Smooth muscle cell of bladder (primary cell): ENCODE measurements around the gene CASKIN1. TPM values are rescaled to one million over a fixed set of nuclear protein-coding genes. Genes with fewer than 3 reads are reported as not detected.

ENCODE experiments used
- total RNA-seq: library from RNA; depleted of rRNA; stranded (reverse); fragments of >200 nt; gene quantifications from 2 replicates; pipeline ENCODE4 v1.2.3, GENCODE V29; 2014

CASKIN1 gene
- 0.14 and 0.37 TPM in 2 replicates for total RNA-seq

GRCh38 chr16:2196162-2196980, at the start of gene CASKIN1:
TSS of gene CASKIN1 (minus strand) at chr16:2196605. CDS start at chr16:2196432, 173 bp downstream.

GRCh38 chr16:2236337-2237101, 40.1 kb upstream of the CASKIN1 start, which contains the start of gene DNASE1L2:
TSS of gene DNASE1L2 (plus strand) at chr16:2236444. CDS start at chr16:2236817, 373 bp downstream.

GRCh38 chr16:2223221-2223941, 27.0 kb upstream of the CASKIN1 start, which contains the start of gene E4F1:
TSS of gene E4F1 (plus strand) at chr16:2223591. CDS start at chr16:2223614, 23 bp downstream.

GRCh38 chr16:2214719-2214968, 18.2 kb upstream of the CASKIN1 start, which contains the start of gene PGP:
TSS of gene PGP (minus strand) at chr16:2214840. CDS start at chr16:2214777, 63 bp downstream.

GRCh38 chr16:2210386-2211365, 14.3 kb upstream of the CASKIN1 start, which contains the start of gene BRICD5:
TSS of gene BRICD5 (minus strand) at chr16:2210863. CDS start at chr16:2210833, 30 bp downstream.

GRCh38 chr16:2205104-2205966, 8.9 kb upstream of the CASKIN1 start, which contains the start of gene MLST8:
TSS of gene MLST8 (plus strand) at chr16:2205454. CDS start at chr16:2206086, 632 bp downstream.

GRCh38 chr16:2155091-2155950, 41.1 kb downstream of the CASKIN1 start, which contains the start of gene TRAF7:
TSS of gene TRAF7 (plus strand) at chr16:2155782. CDS start at chr16:2163921, 8,139 bp downstream.

GRCh38 chr16:2147981-2148671, 48.3 kb downstream of the CASKIN1 start, which contains the start of gene RAB26:
TSS of gene RAB26 (plus strand) at chr16:2148625. CDS start at chr16:2148784, 159 bp downstream.

GRCh38 chr16:2135770-2136490, 60.5 kb downstream of the CASKIN1 start, which contains the start of gene PKD1:
TSS of gene PKD1 (minus strand) at chr16:2135898. CDS start at chr16:2135689, 209 bp downstream.

Other genes starting within 250 kb of the CASKIN1 start
- not detected in 2 replicates for gene RPL3L, start 241.9 kb downstream of the CASKIN1 start, total RNA-seq
- gene NDUFB10, start 237.1 kb downstream of the CASKIN1 start, total RNA-seq, result 194 and 232 TPM in 2 replicates
- 3,442 and 3,638 TPM in 2 replicates for gene RPS2, start 231.8 kb downstream of the CASKIN1 start, total RNA-seq
- gene RNF151, start 229.7 kb downstream of the CASKIN1 start, total RNA-seq, result not detected in 2 replicates
- gene TBL3, start 224.6 kb downstream of the CASKIN1 start, total RNA-seq, result 27.9 and 34.6 TPM in 2 replicates
- gene NOXO1, start 215.1 kb downstream of the CASKIN1 start, total RNA-seq, result 0.14 TPM in 1 of 2 replicates, not detected in the other
- gene GFER, start 212.4 kb downstream of the CASKIN1 start, total RNA-seq, result 10.1 and 11.5 TPM in 2 replicates
- gene SYNGR3, start 206.6 kb downstream of the CASKIN1 start, total RNA-seq, result 2.4 and 3.3 TPM in 2 replicates
- 11.4 and 11.8 TPM in 2 replicates for gene ZNF598, start 186.8 kb downstream of the CASKIN1 start, total RNA-seq
- 0.18 and 0.43 TPM in 2 replicates for gene NPW, start 176.8 kb downstream of the CASKIN1 start, total RNA-seq
- gene NHERF2, start 169.7 kb downstream of the CASKIN1 start, total RNA-seq, result 27.0 and 28.1 TPM in 2 replicates
- 33.8 and 40.0 TPM in 2 replicates for gene NTHL1, start 148.8 kb downstream of the CASKIN1 start, total RNA-seq
- gene TSC2, start 148.6 kb downstream of the CASKIN1 start, total RNA-seq, result 37.8 and 59.7 TPM in 2 replicates
- gene PKD1, start 60.7 kb downstream of the CASKIN1 start, total RNA-seq, result 91.0 and 116 TPM in 2 replicates
- 0.71 and 1.6 TPM in 2 replicates for gene RAB26, start 48.0 kb downstream of the CASKIN1 start, total RNA-seq
- gene TRAF7, start 40.8 kb downstream of the CASKIN1 start, total RNA-seq, result 48.1 and 52.7 TPM in 2 replicates
- 10.7 and 17.5 TPM in 2 replicates for gene MLST8, start 8.8 kb upstream of the CASKIN1 start, total RNA-seq
- 1.00 and 1.8 TPM in 2 replicates for gene BRICD5, start 14.3 kb upstream of the CASKIN1 start, total RNA-seq
- 5.3 and 7.8 TPM in 2 replicates for gene PGP, start 18.2 kb upstream of the CASKIN1 start, total RNA-seq
- 24.0 and 28.8 TPM in 2 replicates for gene E4F1, start 27.0 kb upstream of the CASKIN1 start, total RNA-seq
- 0.43 and 0.65 TPM in 2 replicates for gene DNASE1L2, start 39.8 kb upstream of the CASKIN1 start, total RNA-seq
- 24.9 and 33.8 TPM in 2 replicates for gene ECI1, start 55.0 kb upstream of the CASKIN1 start, total RNA-seq
- gene RNPS1, start 71.5 kb upstream of the CASKIN1 start, total RNA-seq, result 33.1 and 44.0 TPM in 2 replicates
- gene ABCA3, start 144.1 kb upstream of the CASKIN1 start, total RNA-seq, result 0.43 and 0.55 TPM in 2 replicates
- gene CCNF, start 232.8 kb upstream of the CASKIN1 start, total RNA-seq, result 4.0 and 4.8 TPM in 2 replicates